OCI-LY1 (cell line): Measurements from ENCODE around the gene PKDCC.

Experiments used
- H2AFZ ChIP-seq: fragments of 200-600 bp; sonication (generic), shearing (Covaris generic); 2 replicates; pipeline ENCODE4 v1.6.0; 2014; ENCODE audit warnings: antibody characterized with exemption, mild to moderate bottlenecking, low read length
- H3F3A ChIP-seq: fragments of 200-600 bp; sonication (generic), shearing (Covaris generic); 2 replicates; pipeline ENCODE4 v1.6.0; 2014; ENCODE audit warnings: mild to moderate bottlenecking, antibody characterized with exemption, low read length, moderate library complexity; ENCODE audit not compliant: insufficient read depth
- H3K27ac ChIP-seq: fragments of 200-600 bp; sonication (generic); 2 replicates; pipeline ENCODE4 v1.5.1; 2014; ENCODE audit warnings: low read length, mixed run types, mild to moderate bottlenecking, low read depth; ENCODE audit not compliant: poor library complexity, severe bottlenecking
- H3K27me3 ChIP-seq: fragments of 200-600 bp; sonication (generic); 2 replicates; pipeline ENCODE4 v1.6.0; 2014; ENCODE audit warnings: antibody characterized with exemption, mild to moderate bottlenecking, low read length, moderate library complexity; ENCODE audit not compliant: insufficient read depth
- H3K36me3 ChIP-seq: fragments of 200-600 bp; sonication (generic); 2 replicates; pipeline ENCODE4 v1.6.1; 2014; ENCODE audit warnings: mild to moderate bottlenecking, antibody characterized with exemption, low read length, moderate library complexity, mixed read lengths; ENCODE audit not compliant: insufficient read depth
- H3K4me1 ChIP-seq: fragments of 200-600 bp; sonication (generic); 2 replicates; pipeline ENCODE4 v1.5.1; 2014; ENCODE audit warnings: mild to moderate bottlenecking, low read length, moderate library complexity; ENCODE audit not compliant: insufficient read depth, severe bottlenecking
- H3K4me2 ChIP-seq: fragments of 200-600 bp; sonication (generic), shearing (Covaris generic); 2 replicates; pipeline ENCODE4 v1.6.1; 2014; ENCODE audit warnings: low read length
- H3K4me3 ChIP-seq: fragments of 200-600 bp; sonication (generic); 2 replicates; pipeline ENCODE4 v1.5.1; 2014; ENCODE audit warnings: low read length, low read depth, mild to moderate bottlenecking, mixed read lengths; ENCODE audit not compliant: poor library complexity, severe bottlenecking
- H3K79me2 ChIP-seq: fragments of 200-600 bp; shearing (Covaris generic); 2 replicates; pipeline ENCODE4 v1.6.1; 2016; ENCODE audit warnings: mixed run types, low read length, mixed read lengths; ENCODE audit not compliant: insufficient read depth
- H3K9ac ChIP-seq: fragments of 200-600 bp; sonication (generic), shearing (Covaris generic); 2 replicates; pipeline ENCODE4 v1.6.1; 2014; ENCODE audit warnings: mild to moderate bottlenecking, low read length, mixed read lengths
- H3K9me2 ChIP-seq: fragments of 200-600 bp; sonication (generic), shearing (Covaris generic); 2 replicates; pipeline ENCODE4 v1.6.1; 2014; ENCODE audit warnings: low read depth, mild to moderate bottlenecking, low read length, mixed read lengths
- H3K9me3 ChIP-seq: fragments of 200-600 bp; shearing (Covaris generic); 2 replicates; pipeline ENCODE4 v1.6.1; 2014; ENCODE audit warnings: low read length, mixed read lengths
- H4K20me1 ChIP-seq: fragments of 200-600 bp; sonication (generic), shearing (Covaris generic); 2 replicates; pipeline ENCODE4 v1.6.0; 2016; ENCODE audit warnings: mild to moderate bottlenecking, low read length; ENCODE audit not compliant: insufficient read depth
- EZH2 ChIP-seq: fragments of 200-600 bp; sonication (generic), shearing (Covaris generic); IDR thresholded peaks from 2 replicates; pipeline ENCODE4 v1.8.0; 2017; ENCODE audit warnings: borderline replicate concordance, mixed run types, mild to moderate bottlenecking, antibody characterized with exemption, low read length, moderate library complexity, mixed read lengths
- TF ChIP-seq, protein P1 (sequence below): fragments of 200-600 bp; sonication (generic), shearing (Covaris generic); IDR thresholded peaks from 2 replicates; pipeline ENCODE4 v1.5.1; 2017; ENCODE audit warnings: mild to moderate bottlenecking, antibody characterized with exemption, low read length, moderate library complexity, mixed read lengths

The PKDCC gene

GRCh38 chr2:42089340-42089925 lies 41.6 kb downstream of the PKDCC start:
- no peak overlapping the region for H2AFZ ChIP-seq
- no peaks in the 10 kb centered on the region for H3K9me2 ChIP-seq
- no peak overlapping the region for H3K27ac ChIP-seq
- H3K9me3 ChIP-seq, result no peaks in the 10 kb centered on the region
- no peak overlapping the region for H3K4me3 ChIP-seq
- TF ChIP-seq, protein P1, sequence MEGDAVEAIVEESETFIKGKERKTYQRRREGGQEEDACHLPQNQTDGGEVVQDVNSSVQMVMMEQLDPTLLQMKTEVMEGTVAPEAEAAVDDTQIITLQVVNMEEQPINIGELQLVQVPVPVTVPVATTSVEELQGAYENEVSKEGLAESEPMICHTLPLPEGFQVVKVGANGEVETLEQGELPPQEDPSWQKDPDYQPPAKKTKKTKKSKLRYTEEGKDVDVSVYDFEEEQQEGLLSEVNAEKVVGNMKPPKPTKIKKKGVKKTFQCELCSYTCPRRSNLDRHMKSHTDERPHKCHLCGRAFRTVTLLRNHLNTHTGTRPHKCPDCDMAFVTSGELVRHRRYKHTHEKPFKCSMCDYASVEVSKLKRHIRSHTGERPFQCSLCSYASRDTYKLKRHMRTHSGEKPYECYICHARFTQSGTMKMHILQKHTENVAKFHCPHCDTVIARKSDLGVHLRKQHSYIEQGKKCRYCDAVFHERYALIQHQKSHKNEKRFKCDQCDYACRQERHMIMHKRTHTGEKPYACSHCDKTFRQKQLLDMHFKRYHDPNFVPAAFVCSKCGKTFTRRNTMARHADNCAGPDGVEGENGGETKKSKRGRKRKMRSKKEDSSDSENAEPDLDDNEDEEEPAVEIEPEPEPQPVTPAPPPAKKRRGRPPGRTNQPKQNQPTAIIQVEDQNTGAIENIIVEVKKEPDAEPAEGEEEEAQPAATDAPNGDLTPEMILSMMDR, result peak; percentile 75
- no peak for TF ChIP-seq EZH2
- no peak overlapping the region for H3K4me2 ChIP-seq
- H3K79me2 ChIP-seq, result no peaks in the 10 kb centered on the region
- H3K27me3 ChIP-seq, result peaks cover 4% of the 10 kb centered on the region; the same call in 1 of the 2 replicates
- H3K36me3 ChIP-seq, result no peaks in the 10 kb centered on the region
- H3K9ac ChIP-seq, result no peak overlapping the region
- H3K4me1 ChIP-seq, result no peaks in the 10 kb centered on the region
- H4K20me1 ChIP-seq, result no peaks in the 10 kb centered on the region
- H3F3A ChIP-seq, result no peaks in the 10 kb centered on the region

DNA sequence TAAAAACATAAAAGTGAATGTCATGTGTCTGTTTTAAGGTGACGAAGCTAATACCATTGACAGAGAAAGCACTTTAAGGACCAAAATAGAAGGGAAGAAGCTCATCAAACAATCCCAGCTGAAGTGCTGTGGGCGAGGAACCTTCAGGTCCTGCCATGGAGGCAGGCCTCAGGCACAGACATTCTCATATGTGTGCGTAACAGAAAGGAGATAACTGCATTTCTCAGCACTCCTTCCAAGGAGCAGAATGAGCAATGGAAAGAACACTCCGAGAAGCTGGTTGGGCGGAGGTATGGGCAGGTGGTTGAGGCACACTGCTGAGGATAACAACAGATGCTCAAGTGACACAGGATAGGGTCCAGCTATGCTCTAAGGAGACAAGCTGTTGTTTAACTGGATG lies 42.4 kb downstream of the PKDCC start:
- Histone ChIP-seq H4K20me1 (no peaks in the 10 kb centered on the region), H3K4me1 (no peaks in the 10 kb centered on the region), H3K36me3 (no peaks in the 10 kb centered on the region), H2AFZ (no peak overlapping the region), H3K9me3 (no peaks in the 10 kb centered on the region), H3K9ac (no peak overlapping the region), H3F3A (no peaks in the 10 kb centered on the region), H3K79me2 (no peaks in the 10 kb centered on the region), H3K27me3 (peaks cover 4% of the 10 kb centered on the region; the same call in 1 of the 2 replicates), H3K4me3 (no peak overlapping the region), H3K27ac (no peak overlapping the region), H3K9me2 (no peaks in the 10 kb centered on the region), H3K4me2 (no peak overlapping the region)
- TF ChIP-seq EZH2, result no peak
- TF ChIP-seq, protein P1, result no peak

GRCh38 chr2:42091671-42092070 lies 43.9 kb downstream of the PKDCC start:
- no peaks in the 10 kb centered on the region for H3K79me2 ChIP-seq
- H2AFZ ChIP-seq, result no peak overlapping the region
- no peak for TF ChIP-seq EZH2
- TF ChIP-seq, protein P1, result no peak
- no peaks in the 10 kb centered on the region for H3F3A ChIP-seq
- no peak overlapping the region for H3K4me2 ChIP-seq
- H3K9me2 ChIP-seq, result no peaks in the 10 kb centered on the region
- no peak overlapping the region for H3K4me3 ChIP-seq
- H3K27me3 ChIP-seq, result peaks cover 4% of the 10 kb centered on the region; the same call in 1 of the 2 replicates
- no peaks in the 10 kb centered on the region for H3K9me3 ChIP-seq
- H3K4me1 ChIP-seq, result no peaks in the 10 kb centered on the region
- no peaks in the 10 kb centered on the region for H3K36me3 ChIP-seq
- no peak overlapping the region for H3K27ac ChIP-seq
- no peak overlapping the region for H3K9ac ChIP-seq
- no peaks in the 10 kb centered on the region for H4K20me1 ChIP-seq
